Measurements from ENCODE around the gene CIROP.

The CIROP gene

DNA sequence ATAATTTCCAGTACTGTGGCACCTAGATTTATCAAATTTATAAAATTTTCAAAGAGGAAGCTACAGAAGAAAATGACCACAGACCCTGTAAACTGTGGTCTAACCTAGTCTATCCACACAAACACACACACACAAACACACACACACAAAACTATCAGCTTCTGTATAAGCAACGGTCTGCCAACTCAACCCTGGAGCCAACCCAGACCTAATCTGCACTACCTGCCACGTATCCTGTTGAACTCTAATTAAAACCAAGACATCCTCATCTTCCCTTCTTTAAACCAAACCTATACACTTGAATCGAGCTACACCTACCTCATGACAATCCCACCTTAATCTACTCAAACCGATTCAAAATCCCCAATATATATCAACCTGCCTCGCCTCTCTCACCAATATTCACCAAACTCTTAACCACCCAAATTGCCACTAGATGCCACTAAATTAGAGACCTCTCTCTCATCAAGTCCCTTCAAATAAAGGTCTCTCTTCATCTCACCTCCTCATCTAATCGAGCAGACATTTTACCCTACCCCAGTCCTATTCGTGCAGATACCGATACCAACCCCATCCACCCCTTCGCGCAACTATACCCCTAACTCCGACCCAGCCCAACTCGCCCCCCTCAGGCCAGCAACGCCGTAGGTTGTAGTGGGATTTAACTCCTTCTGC, 10.7 kb downstream of the CIROP start:
- Histone ChIP-seq H3K36me3 (peaks cover 36% of the 10 kb centered on the region), H3K4me1 (no peaks in the 10 kb centered on the region), H3K4me3 (ENCODE audit: low read depth, low read length) (peak overlapping the region; percentile 82), H3K9me3 (no peaks in the 10 kb centered on the region), H3K27me3 (no peaks in the 10 kb centered on the region)
- DNase-seq: peak; percentile 83
- TF ChIP-seq, protein P1, sequence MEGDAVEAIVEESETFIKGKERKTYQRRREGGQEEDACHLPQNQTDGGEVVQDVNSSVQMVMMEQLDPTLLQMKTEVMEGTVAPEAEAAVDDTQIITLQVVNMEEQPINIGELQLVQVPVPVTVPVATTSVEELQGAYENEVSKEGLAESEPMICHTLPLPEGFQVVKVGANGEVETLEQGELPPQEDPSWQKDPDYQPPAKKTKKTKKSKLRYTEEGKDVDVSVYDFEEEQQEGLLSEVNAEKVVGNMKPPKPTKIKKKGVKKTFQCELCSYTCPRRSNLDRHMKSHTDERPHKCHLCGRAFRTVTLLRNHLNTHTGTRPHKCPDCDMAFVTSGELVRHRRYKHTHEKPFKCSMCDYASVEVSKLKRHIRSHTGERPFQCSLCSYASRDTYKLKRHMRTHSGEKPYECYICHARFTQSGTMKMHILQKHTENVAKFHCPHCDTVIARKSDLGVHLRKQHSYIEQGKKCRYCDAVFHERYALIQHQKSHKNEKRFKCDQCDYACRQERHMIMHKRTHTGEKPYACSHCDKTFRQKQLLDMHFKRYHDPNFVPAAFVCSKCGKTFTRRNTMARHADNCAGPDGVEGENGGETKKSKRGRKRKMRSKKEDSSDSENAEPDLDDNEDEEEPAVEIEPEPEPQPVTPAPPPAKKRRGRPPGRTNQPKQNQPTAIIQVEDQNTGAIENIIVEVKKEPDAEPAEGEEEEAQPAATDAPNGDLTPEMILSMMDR (IDR thresholded peaks at IDR 0.05; ENCODE audit: low read depth, low read length): peak; percentile 36

DNA sequence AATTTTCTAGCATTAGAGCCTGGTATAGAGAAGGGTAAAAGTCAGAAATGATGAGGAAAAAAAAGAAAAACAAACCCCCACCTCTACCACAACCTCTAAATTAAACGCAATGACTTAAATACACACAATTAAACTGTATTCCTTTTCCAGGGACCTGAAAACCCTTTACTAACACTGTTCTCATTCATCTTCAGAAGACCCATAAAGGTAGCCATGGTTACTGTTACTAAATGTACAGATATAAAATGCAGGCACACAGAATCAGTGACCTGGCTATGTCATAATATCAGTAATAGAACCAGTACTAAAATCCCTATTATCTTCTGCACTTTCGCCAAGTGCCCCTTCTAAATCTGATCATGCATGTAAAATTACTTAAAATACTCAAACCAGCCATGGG, 11.3 kb downstream of the CIROP start:
- TF ChIP-seq, protein P1 (IDR thresholded peaks at IDR 0.05; ENCODE audit: low read depth, low read length): no peak
- Histone ChIP-seq H3K4me1 (no peaks in the 10 kb centered on the region), H3K36me3 (peaks cover 42% of the 10 kb centered on the region), H3K4me3 (ENCODE audit: low read depth, low read length) (peak overlapping the region; percentile 82), H3K9me3 (no peaks in the 10 kb centered on the region), H3K27me3 (no peaks in the 10 kb centered on the region)
- no peak for DNase-seq

DNA sequence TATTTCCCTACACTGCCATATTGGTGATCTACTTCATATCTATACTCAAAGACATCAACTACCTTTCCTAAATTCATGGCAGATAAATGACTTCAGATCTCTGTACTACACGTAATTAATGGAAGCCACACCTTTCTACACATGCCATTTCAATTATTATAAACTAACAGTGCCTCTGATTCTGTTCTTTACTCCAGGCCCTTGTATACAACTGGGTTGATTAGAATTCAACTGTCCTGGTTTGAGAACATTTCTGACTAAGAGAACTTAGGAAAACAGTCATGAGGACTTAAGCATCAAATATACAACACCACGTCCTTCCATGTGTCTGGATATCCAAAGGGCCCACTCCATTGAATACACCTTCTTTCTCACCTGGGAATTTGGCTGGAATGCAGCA, 11.7 kb downstream of the CIROP start:
- peaks cover 44% of the 10 kb centered on the region for H3K36me3 ChIP-seq
- H3K4me3 ChIP-seq (ENCODE audit: low read depth, low read length): no peak overlapping the region
- DNase-seq: no peak
- H3K4me1 ChIP-seq: no peaks in the 10 kb centered on the region
- no peaks in the 10 kb centered on the region for H3K9me3 ChIP-seq
- TF ChIP-seq, protein P1 (IDR thresholded peaks at IDR 0.05; ENCODE audit: low read depth, low read length): no peak
- H3K27me3 ChIP-seq: no peaks in the 10 kb centered on the region

DNA sequence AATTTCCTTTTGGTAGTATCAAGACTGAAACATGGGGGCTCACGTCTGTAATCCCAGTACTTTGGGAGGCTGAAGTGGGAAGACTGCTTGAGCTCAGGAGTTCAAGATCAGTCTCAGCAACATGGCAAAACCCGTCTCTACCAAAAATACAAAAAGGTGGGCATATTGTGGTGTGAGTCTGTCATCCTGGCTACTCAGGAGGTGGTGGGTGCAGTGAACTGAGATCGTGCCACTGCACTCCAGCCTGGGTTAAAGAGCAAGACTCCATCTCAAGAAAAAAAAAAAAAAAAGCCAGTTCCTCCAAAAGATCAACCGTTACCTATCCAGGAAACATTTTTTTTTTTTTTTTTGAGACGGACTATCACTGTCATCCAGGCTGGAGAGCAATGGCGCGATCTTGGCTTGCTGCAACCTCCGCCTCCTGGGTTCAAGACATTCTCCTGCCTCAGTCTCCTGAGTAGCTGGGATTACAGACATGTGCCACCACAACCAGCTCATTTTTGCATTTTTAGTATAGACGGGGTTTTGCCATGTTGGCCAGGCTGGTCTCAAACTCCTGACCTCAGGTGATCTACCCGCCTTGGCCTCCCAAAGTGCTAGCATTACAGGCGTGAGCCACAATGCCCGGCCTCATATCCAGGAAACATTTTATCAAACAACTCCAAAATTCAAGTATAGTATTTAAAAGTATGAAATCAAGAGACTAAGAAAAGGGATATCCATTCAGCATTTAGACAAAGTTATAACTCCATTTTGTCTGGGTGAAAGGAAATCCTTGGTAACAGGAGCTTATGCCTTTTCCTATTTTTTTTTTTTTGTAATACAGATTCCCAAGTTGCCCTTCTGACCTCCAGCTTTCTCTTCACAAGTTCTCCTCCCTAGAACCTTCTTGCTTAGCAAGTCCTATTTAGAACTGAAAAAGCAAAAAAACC, 13.2 kb downstream of the CIROP start:
- TF ChIP-seq, protein P1 (IDR thresholded peaks at IDR 0.05; ENCODE audit: low read depth, low read length): no peak
- no peaks in the 10 kb centered on the region for H3K4me1 ChIP-seq
- H3K4me3 ChIP-seq (ENCODE audit: low read depth, low read length): no peak overlapping the region
- H3K36me3 ChIP-seq: peaks cover 52% of the 10 kb centered on the region
- no peaks in the 10 kb centered on the region for H3K9me3 ChIP-seq
- no peaks in the 10 kb centered on the region for H3K27me3 ChIP-seq
- DNase-seq: no peak

DNA sequence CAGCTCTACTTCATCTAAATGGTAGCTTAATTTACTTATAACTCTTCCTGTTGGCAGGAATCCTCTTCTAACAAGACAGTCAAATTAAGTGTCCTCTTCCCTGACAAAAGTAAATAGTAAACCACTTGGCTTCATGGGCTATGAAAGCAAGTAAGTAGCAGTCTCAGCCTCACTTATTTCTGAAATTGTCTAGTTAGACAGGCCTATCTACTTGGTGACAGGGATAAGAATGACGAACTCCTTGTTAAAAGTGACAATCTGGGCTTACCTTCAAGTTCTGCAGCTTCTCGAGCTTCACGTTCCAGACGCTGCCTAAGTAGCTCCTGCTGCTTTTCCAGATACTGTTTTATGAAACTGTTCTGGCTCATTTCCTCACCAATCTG, 14.5 kb downstream of the CIROP start:
- no peaks in the 10 kb centered on the region for H3K27me3 ChIP-seq
- H3K4me3 ChIP-seq (ENCODE audit: low read depth, low read length): no peak overlapping the region
- TF ChIP-seq, protein P1 (IDR thresholded peaks at IDR 0.05; ENCODE audit: low read depth, low read length): no peak
- DNase-seq: no peak
- peaks cover 64% of the 10 kb centered on the region for H3K36me3 ChIP-seq
- no peaks in the 10 kb centered on the region for H3K4me1 ChIP-seq
- no peaks in the 10 kb centered on the region for H3K9me3 ChIP-seq
